ENCODE data around the gene ATXN7L2.

The ATXN7L2 gene

DNA sequence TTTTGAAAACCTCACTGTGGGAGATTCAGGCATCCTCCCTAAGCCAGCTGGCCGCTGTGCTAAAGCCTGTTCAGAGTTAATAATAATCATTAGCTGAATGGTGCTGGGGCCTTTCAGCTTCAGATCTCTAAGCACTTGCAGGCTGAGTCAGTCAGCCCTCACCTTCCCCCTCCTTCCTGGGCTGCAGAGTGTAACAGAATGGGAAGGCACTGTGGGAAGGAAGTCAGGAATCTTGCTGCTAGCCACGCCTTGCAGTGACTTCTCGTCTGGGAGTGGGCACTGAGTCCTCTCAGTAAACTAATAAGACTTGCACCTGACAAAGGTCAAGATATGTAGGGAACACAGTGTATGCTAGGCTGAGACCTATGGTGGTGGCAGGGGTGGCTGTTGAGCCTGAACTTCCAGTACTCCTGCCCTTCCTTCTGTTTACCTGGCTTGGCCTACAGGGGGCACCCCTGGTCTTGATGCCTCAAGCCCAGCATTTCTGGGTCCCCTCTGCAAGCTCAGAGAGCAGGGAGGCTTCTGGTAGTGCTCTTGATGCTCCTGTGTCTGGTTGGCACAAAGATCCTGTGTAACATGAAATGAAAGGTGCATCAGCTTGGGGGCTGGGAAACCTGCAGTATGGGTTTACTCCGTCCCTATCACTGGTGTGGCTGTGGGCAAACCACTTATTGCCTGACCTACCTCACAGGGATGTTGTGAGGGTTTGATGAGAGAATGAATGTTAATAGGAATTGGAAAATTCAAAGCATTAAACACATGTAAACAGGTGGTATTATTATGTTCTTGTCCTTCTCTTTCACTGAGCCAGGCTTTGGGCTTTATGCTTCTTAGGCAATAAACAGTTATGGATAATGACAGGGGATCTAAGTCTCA lies 16.2 kb downstream of the ATXN7L2 start:
- peak in 4 of 5 donors; percentile 40 to 48 (median 42) for DNase-seq

DNA sequence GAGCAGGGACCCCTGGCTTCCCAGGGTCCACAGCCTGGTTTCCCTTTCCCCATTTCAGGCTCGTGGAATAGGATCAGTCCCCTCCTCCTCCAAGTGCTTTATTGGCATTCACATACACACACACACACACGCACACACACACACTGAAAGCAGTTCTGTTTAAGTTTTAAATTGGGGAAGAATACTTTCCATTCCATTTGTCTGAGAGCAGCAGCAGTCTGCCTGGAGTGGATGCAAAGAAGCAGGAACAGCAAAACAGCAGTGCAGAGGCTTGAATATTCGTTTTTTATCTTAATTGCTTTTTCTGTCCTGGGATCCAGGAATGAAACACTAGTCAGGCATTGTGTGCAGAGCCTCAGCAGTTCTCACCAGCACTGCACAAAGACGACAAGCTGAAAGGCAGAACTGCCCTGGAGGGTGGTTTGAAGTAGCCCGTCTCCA lies 17.3 kb downstream of the ATXN7L2 start:
- no peak for DNase-seq

- DNase-seq, result no peak
Measured at GRCh38 chr1:109501644-109502363, 18.1 kb downstream of the ATXN7L2 start.

DNA sequence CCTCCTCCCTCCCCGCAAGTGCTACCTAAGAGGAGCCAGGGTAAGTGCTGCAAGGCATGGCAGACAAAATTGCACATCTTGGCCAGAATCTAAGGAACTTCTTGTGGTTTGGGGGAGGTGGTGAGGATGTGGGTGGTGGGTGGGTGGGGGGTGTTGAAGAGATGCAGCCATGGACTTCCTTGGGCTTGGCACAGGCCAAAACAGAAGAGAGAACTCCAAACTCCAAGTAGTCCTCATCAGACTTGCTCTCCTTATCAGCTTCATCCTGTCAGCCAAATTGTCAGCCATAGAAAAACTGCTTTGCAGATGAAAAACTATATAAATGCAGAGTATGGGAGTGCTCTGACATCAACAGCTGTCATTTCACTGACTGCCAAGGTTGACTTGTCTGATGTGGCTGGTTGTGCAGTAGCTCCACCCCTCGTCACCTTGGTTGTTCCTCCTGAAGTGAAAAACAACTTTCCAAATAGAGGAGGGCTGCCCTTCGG lies 18.7 kb downstream of the ATXN7L2 start:
- DNase-seq, result peak; percentile 28 to 68 (median 55)

- DNase-seq, result no peak
Measured at GRCh38 chr1:109503935-109504334, 20.2 kb downstream of the ATXN7L2 start.

DNA sequence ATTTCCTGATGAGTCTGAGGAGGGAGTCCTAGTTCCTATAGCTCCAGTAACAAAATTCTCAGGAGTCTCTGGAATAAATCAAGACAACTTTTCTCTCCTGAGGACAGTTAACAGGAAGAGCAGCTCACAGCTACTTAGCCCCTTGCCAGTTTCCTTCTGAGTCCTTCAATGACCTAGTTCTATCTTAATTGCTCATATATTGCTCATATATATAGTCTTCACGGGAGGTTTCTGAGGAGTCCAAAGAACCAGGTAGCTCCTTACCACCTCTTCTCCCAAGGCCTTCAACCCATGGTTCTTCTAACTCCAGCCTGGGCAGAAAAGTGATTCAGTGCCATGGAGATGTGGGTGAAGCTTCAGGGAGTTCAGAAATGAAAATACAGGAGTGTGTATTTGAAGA lies 21.3 kb downstream of the ATXN7L2 start:
- no peak for DNase-seq

DNA sequence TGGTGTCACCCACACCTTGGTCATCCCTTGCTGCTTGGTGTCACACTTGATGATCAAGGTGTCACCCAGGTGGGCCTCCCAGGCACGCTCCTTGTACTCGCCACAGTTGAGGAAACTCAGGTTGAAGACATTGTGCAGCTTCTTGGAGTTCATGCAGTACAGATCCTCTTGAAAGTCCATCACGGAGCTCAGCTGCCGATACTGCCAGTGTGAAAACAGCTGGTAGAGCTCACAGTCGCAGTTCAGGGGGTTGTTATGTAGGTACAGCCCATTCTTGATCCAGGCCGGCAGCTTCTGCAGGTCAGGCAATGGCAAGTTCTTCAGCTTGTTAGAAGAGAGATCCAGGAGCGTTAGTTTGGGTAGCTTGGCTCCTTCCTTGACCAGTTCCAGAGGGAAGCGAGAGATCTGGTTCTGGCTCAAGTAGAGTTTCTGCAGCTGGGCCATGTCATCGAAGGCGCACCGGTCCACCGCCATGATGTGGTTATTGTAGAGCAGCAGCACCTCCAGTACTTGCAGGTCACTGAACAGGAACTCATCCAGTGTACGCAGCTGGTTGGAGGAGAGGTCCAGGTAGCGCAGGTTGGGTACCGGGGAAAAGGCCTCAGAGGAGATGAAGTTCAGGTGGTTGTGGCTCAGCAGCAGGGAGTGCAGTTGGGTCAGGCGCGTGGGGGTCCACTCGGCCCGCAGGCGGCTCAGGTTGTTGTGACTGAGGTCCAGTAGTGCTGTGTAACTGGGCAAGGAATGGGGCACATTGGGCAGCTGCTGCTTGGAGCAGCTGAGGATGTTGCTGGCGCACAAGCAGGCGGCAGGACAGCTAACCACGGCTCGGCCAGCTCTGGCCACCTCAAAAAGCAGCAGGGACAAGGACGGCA lies 24.5 kb downstream of the ATXN7L2 start:
- DNase-seq, result no peak

- no peak for DNase-seq
Measured at GRCh38 chr1:109508873-109509175, 25.1 kb downstream of the ATXN7L2 start.

GRCh38 chr1:109509176-109510134 lies 25.8 kb downstream of the ATXN7L2 start, which contains the start of gene AMIGO1:
Gene AMIGO1 (minus strand): TSS chr1:109509727. CDS start chr1:109508912, 815 bp downstream.
- DNase-seq, result peak; percentile 26 to 68 (median 43)

GRCh38 chr1:109513110-109513710 lies 29.5 kb downstream of the ATXN7L2 start:
- no peak for DNase-seq

DNA sequence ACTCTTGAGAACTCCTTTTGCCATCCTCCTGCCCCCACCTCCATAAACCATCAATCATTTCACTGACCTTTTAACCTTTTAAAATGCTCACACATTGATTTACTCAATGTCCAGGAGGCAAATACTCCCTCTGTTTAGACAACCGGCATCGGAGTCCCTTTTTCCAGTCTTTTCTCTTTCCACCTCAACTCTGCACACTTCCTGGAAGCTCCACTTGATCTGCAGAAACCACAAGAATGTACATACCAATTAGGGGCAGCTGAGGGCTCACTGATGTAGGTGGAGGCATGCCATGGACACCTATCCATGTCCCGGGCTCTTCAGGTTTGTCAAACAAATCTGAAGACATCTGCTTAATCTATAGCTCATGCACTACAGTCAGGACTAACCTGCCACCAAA lies 31.1 kb downstream of the ATXN7L2 start:
- DNase-seq, result no peak

GRCh38 chr1:109516872-109517271 lies 33.2 kb downstream of the ATXN7L2 start:
- DNase-seq, result no peak

DNA sequence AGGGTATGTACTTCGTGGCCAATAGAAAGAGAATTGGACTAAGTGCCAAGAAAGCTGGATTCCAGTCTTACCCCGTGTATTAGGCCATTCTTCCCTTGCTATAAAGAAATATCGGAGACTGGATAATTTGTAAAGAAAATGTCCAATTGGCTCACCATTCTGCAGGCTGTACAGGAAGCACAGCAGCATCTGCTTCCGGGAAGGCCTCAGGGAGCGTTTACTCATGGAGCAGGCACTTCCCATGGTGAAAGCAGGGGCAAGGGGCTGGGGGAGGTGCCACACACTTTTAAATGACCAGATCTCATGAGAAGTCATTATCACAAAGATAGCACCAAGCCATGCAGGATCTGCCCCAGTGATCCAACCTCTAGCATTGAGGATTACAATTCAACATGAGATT lies 33.6 kb downstream of the ATXN7L2 start:
- DNase-seq, result no peak

DNA sequence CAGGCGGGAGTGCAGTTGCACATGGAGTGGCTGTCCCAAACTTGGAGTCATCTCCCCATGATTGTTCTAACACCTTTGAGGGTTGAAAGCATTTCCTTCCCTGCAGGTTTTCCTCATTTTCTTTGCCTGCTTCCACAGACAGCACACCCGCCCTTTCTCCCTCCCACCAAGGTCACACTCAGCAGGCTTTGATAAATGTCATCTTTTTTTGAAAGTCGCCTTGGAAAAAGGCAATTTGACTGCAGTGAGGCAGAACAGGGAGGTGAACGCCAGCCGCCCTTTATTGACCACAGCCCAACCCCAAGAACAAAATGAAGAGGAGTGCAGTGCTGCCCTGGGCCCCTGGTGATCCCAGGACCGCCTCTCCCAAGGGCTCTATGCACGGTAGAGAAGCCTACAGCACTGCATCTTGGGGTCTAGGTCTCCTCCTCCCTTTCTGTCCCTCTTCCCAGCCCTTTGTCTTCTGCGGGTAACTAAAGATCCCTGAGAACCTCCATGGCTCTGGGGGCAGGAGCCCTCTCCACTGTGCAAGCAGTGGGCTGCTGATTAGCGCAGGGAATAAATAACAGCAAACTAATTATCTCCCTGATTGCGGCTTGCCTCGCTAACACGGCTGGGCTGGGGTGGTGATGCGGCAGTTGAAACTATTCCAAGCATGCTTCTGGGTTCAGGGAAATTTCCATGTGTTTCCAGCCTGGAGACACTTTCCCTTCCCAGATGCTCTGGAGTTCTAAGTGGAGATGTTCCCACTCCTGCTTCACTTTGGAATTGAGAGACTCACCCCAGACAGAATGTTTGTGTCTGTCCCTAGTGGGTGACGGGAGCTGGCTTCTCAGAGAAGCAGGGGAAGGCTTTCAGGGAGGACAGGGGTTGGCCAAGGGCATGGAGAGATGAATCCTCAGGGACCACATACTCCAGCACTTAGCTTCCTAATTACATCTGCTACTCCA lies 37.6 kb downstream of the ATXN7L2 start:
- DNase-seq, result no peak

- DNase-seq, result no peak
Measured at GRCh38 chr1:109522026-109522425, 38.3 kb downstream of the ATXN7L2 start.

DNA sequence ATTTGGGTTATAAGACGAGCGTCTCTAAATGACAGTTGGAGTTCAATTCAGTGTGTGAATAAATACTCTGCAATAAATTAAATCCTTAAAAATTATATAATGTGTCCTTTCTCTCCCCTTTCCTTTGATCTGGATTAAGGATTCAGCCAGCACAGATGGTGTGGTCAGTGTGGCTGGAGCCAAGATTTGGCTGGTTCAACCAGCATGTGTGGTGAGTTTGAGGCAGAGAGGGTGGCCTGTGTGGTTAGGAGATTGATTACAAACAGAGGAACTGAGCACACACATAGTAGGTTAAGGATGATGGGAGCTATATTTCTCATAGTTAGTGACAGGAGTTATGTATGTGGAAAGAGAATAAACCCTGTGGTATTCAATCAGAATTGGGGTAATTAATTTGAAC lies 40.0 kb downstream of the ATXN7L2 start:
- no peak for DNase-seq

DNA sequence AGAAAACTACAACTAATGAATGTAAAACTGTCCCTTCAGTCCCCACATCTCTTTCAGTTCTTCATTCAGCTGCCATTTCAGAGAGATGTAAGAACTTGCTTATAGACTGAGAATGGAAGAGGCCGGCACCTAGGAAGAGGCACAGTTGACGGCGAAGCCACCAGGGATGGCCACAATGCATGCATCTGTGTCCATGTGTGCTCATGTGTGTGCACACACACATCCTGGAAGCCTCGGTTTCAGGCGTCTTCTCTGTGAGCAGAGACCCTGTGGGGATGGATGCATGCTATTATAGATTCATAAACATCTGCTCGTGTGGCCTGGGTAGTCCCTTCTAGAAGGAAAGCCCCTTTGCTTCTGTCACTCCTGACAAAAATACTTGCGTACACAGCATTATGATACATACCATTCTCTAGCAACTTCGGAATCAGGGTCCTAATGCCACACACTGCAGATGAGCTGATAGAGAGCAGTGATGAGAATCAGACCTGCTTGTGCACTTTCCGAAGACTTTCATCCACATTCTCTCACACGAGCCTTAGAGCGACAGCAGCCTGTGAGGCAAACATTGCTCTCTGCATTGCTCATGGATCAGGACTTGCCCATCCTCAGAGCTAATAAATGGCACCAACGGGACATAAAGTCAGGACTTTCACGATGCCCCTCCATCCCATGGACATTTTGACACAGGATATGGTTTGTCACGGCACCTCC lies 43.5 kb downstream of the ATXN7L2 start:
- no peak for DNase-seq

DNA sequence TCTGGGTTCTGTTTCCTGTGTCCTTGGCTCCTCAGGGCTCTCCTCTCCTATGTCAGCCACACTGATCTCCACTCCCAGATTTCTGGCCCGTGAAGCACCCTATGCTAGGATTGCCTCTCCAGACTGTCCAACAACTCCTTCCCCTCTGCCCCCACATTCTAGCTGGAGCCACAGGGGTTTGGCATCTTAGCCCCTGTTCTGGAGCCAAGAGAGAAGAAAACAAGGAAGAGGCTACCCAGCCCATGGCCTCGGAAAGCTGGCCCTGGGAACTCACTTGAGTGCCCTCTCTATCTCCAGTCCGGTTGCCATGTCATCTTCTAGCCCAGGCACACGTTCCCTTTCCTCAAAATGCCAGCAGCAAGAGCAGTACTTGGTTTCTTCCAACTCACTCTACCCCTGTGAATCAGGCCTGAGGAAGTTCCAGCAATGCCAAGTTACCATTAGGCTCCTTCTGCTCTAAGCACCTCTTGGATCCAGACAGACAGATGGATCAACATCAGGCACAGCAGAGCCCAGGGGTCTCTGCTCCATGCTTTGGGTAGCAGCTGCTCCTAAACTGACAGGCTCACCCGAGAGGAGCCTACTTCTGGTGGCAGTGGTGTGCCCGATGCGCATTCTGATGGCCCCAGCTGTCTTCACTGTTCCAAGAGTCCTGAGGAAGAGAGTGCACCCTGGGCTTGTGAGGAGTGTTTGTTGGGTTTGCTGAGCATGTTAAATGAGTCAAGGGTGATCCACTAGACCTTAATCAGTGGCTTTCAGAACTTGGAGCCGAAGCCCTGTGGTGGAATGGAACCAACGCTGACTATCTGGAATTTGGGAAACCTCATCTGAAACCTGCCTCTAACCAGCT lies 44.4 kb downstream of the ATXN7L2 start:
- no peak for DNase-seq

All from T-helper 1 cell (primary cell).